ENCODE measurements around the gene SYT9. TPM values are rescaled to one million over a fixed set of nuclear protein-coding genes. Genes with fewer than 3 reads are reported as not detected.

SYT9 gene
- total RNA-seq, 4 donors from 2014 or later = 0.24 to 2.1 (median 0.52) TPM

- Histone ChIP-seq H3K9me3 (no peaks in the 10 kb centered on the region), H3K27me3 (no peaks in the 10 kb centered on the region), H3K27ac (peak within 1 kb of the TSS; percentile 41), H3K4me1 (peaks cover 5% of the 10 kb centered on the region), H3K4me3 (peak within 1 kb of the TSS; percentile 39), H3K36me3 (no peaks in the 10 kb centered on the region)
- TF ChIP-seq POLR2AphosphoS5 (IDR thresholded peaks at IDR 0.05) (no peak), CTCF (IDR thresholded peaks at IDR 0.05) (no peak), EP300 (IDR thresholded peaks at IDR 0.05) (no peak), POLR2A (IDR thresholded peaks at IDR 0.05) (no peak)
- no peak for DNase-seq (ENCODE audit: low spot score in 2 of 2)
- WGBS = 79% methylated on average over 15 of the region's 15 CpGs
Observed at GRCh38 chr11:7485186-7486097, 233.7 kb downstream of the SYT9 start, which contains the start of gene OLFML1. OLFML1 (plus strand) TSS chr11:7485506; CDS start chr11:7485876, 370 bp downstream.

GRCh38 chr11:7486098-7486780 is 234.5 kb downstream of the SYT9 start:
- H3K36me3 ChIP-seq = no peaks in the 10 kb centered on the region
- H3K9me3 ChIP-seq = no peaks in the 10 kb centered on the region
- WGBS = 51% methylated on average over 2 of the region's 2 CpGs
- no peak for TF ChIP-seq POLR2A (IDR thresholded peaks at IDR 0.05)
- TF ChIP-seq EP300 (IDR thresholded peaks at IDR 0.05) = no peak
- TF ChIP-seq CTCF (IDR thresholded peaks at IDR 0.05) = no peak
- no peak for TF ChIP-seq POLR2AphosphoS5 (IDR thresholded peaks at IDR 0.05)
- peak overlapping the region; percentile 41 for H3K27ac ChIP-seq
- no peak for DNase-seq (ENCODE audit: low spot score in 2 of 2)
- no peaks in the 10 kb centered on the region for H3K27me3 ChIP-seq
- H3K4me1 ChIP-seq = peaks cover 3% of the 10 kb centered on the region
- H3K4me3 ChIP-seq = peak overlapping the region; percentile 39

- Histone ChIP-seq H3K36me3 (no peaks in the 10 kb centered on the region), H3K27me3 (no peaks in the 10 kb centered on the region), H3K4me3 (peak overlapping the region; percentile 10), H3K9me3 (no peaks in the 10 kb centered on the region), H3K27ac (no peak overlapping the region), H3K4me1 (peaks cover 3% of the 10 kb centered on the region)
- TF ChIP-seq POLR2A (IDR thresholded peaks at IDR 0.05) (no peak), EP300 (IDR thresholded peaks at IDR 0.05) (no peak), POLR2AphosphoS5 (IDR thresholded peaks at IDR 0.05) (no peak), CTCF (IDR thresholded peaks at IDR 0.05) (no peak)
- DNase-seq (ENCODE audit: low spot score in 2 of 2) = no peak
- 44% methylated on average over 6 of the region's 6 CpGs for WGBS
Observed at GRCh38 chr11:7486781-7487140, 235.1 kb downstream of the SYT9 start.

- Histone ChIP-seq H3K27ac (no peak overlapping the region), H3K27me3 (no peaks in the 10 kb centered on the region), H3K9me3 (no peaks in the 10 kb centered on the region), H3K4me1 (peaks cover 5% of the 10 kb centered on the region), H3K36me3 (no peaks in the 10 kb centered on the region), H3K4me3 (no peak overlapping the region)
- WGBS = 43% methylated on average over 2 of the region's 2 CpGs
- DNase-seq (ENCODE audit: low spot score in 2 of 2) = no peak
- TF ChIP-seq EP300 (IDR thresholded peaks at IDR 0.05) = no peak
- TF ChIP-seq POLR2A (IDR thresholded peaks at IDR 0.05) = no peak
Observed at GRCh38 chr11:7487360-7487759, 235.7 kb downstream of the SYT9 start.

- peaks cover 11% of the 10 kb centered on the region for H3K4me1 ChIP-seq
- no peak for TF ChIP-seq POLR2A (IDR thresholded peaks at IDR 0.05)
- no peak for TF ChIP-seq EP300 (IDR thresholded peaks at IDR 0.05)
- no peak for TF ChIP-seq POLR2AphosphoS5 (IDR thresholded peaks at IDR 0.05)
- TF ChIP-seq CTCF (IDR thresholded peaks at IDR 0.05) = no peak
- 94% methylated on average over 1 of the region's 1 CpG for WGBS
- H3K27ac ChIP-seq = no peak overlapping the region
- DNase-seq (ENCODE audit: low spot score in 2 of 2) = no peak
- H3K27me3 ChIP-seq = no peaks in the 10 kb centered on the region
- no peaks in the 10 kb centered on the region for H3K36me3 ChIP-seq
- H3K4me3 ChIP-seq = no peak overlapping the region
- no peaks in the 10 kb centered on the region for H3K9me3 ChIP-seq
Observed at GRCh38 chr11:7488681-7489080, 237.0 kb downstream of the SYT9 start.

Data from suprapubic skin (tissue), 4 donors.